Activated naive CD8-positive, alpha-beta T cell treated with anti-CD3 and anti-CD28 coated beads, Interleukin-2, amount 10 ng/mL, durations not matched to agents 7 days and 5 days (primary cell): ENCODE results near the gene IL16. TPM values are rescaled to one million over a fixed set of nuclear protein-coding genes. Genes with fewer than 3 reads are reported as not detected.

Source experiments
- ATAC-seq: fragments of 150-1000 bp; cut with Tn5 transposase; one replicate; pipeline ENCODE4 v1.10.0; 2021; ENCODE audit warnings: low read depth, moderate library complexity
- POLR2A ChIA-PET: fragments of 350-600 bp; sonication (Branson Sonifier 250); formaldehyde crosslinking; loops from one replicate; lab custom pipeline; 2021; ENCODE audit warnings: antibody characterized with exemption; lab: Charles Lee
- DNase-seq: peaks from one replicate; pipeline ENCODE4 v3.0.0; 2021
- H3K27ac Mint-ChIP-seq: one replicate; pipeline ENCODE4 v1.8.0; 2022; ENCODE audit warnings: mild to moderate bottlenecking, mixed read lengths
- H3K27me3 Mint-ChIP-seq: one replicate; pipeline ENCODE4 v1.8.0; 2022; ENCODE audit warnings: mild to moderate bottlenecking, moderate library complexity, mixed read lengths
- H3K36me3 Mint-ChIP-seq: one replicate; pipeline ENCODE4 v1.8.0; 2021; ENCODE audit warnings: mild to moderate bottlenecking, mixed read lengths
- H3K4me1 Mint-ChIP-seq: one replicate; pipeline ENCODE4 v1.8.0; 2021; ENCODE audit warnings: mixed read lengths
- H3K4me3 Mint-ChIP-seq: one replicate; pipeline ENCODE4 v1.8.0; 2022; ENCODE audit warnings: mild to moderate bottlenecking, moderate library complexity, mixed read lengths
- H3K9me3 Mint-ChIP-seq: one replicate; pipeline ENCODE4 v1.8.0; 2021; ENCODE audit warnings: mixed read lengths
- total RNA-seq, 2 experiments: library from RNA; stranded (reverse); gene quantifications; one replicate each; pipeline ENCODE4 v1.2.3, GENCODE V29; 2021

Gene IL16
- total RNA-seq, 2 experiments from 2014 or later, result 281 to 284 TPM

GRCh38 chr15:81182031-81182755 is 14.5 kb upstream of the IL16 start:
- no peaks in the 10 kb centered on the region for H3K36me3 Mint-ChIP-seq
- no peak overlapping the region for H3K27ac Mint-ChIP-seq
- no peak for DNase-seq
- peaks cover 11% of the 10 kb centered on the region for H3K4me1 Mint-ChIP-seq
- H3K27me3 Mint-ChIP-seq, result peaks cover 37% of the 10 kb centered on the region
- H3K9me3 Mint-ChIP-seq, result no peaks in the 10 kb centered on the region
- H3K4me3 Mint-ChIP-seq, result no peak overlapping the region
- POLR2A ChIA-PET, result no interaction called here
- ATAC-seq, result no peak

- Mint-ChIP-seq H3K36me3 (no peaks in the 10 kb centered on the region), H3K27ac (no peak overlapping the region), H3K4me1 (peaks cover 11% of the 10 kb centered on the region), H3K27me3 (peaks cover 38% of the 10 kb centered on the region), H3K4me3 (no peak overlapping the region), H3K9me3 (no peaks in the 10 kb centered on the region)
- POLR2A ChIA-PET, result no interaction called here
- no peak for ATAC-seq
- no peak for DNase-seq
Measured at GRCh38 chr15:81182756-81183438, 13.8 kb upstream of the IL16 start.

- no peaks in the 10 kb centered on the region for H3K9me3 Mint-ChIP-seq
- H3K4me3 Mint-ChIP-seq, result no peak overlapping the region
- no peak for DNase-seq
- H3K27ac Mint-ChIP-seq, result no peak overlapping the region
- no peak for ATAC-seq
- H3K27me3 Mint-ChIP-seq, result peaks cover 43% of the 10 kb centered on the region
- H3K36me3 Mint-ChIP-seq, result no peaks in the 10 kb centered on the region
- POLR2A ChIA-PET, result no interaction called here
- peaks cover 11% of the 10 kb centered on the region for H3K4me1 Mint-ChIP-seq
Measured at GRCh38 chr15:81183439-81183775, 13.3 kb upstream of the IL16 start.

GRCh38 chr15:81184188-81184587 is 12.5 kb upstream of the IL16 start:
- no peak overlapping the region for H3K4me3 Mint-ChIP-seq
- DNase-seq, result no peak
- POLR2A ChIA-PET, result no interaction called here

GRCh38 chr15:81185631-81186295 is 10.9 kb upstream of the IL16 start:
- ATAC-seq, result no peak
- no peaks in the 10 kb centered on the region for H3K36me3 Mint-ChIP-seq
- H3K4me3 Mint-ChIP-seq, result no peak overlapping the region
- no peak overlapping the region for H3K27ac Mint-ChIP-seq
- POLR2A ChIA-PET, result no interaction called here
- H3K27me3 Mint-ChIP-seq, result peaks cover 38% of the 10 kb centered on the region
- peaks cover 11% of the 10 kb centered on the region for H3K4me1 Mint-ChIP-seq
- DNase-seq, result no peak
- no peaks in the 10 kb centered on the region for H3K9me3 Mint-ChIP-seq

More at GRCh38 chr15:81184188-81184587, 12.5 kb upstream of the IL16 start:
- peaks cover 11% of the 10 kb centered on the region for H3K4me1 Mint-ChIP-seq
- no peaks in the 10 kb centered on the region for H3K9me3 Mint-ChIP-seq
- H3K27me3 Mint-ChIP-seq, result peaks cover 43% of the 10 kb centered on the region
- H3K36me3 Mint-ChIP-seq, result no peaks in the 10 kb centered on the region
- no peak overlapping the region for H3K27ac Mint-ChIP-seq
- peak; percentile 70 for ATAC-seq

GRCh38 chr15:81188354-81188753 is 8.3 kb upstream of the IL16 start:
- Mint-ChIP-seq H3K9me3 (no peaks in the 10 kb centered on the region), H3K27me3 (peaks cover 26% of the 10 kb centered on the region), H3K4me1 (peaks cover 9% of the 10 kb centered on the region), H3K27ac (no peak overlapping the region), H3K4me3 (no peak overlapping the region), H3K36me3 (no peaks in the 10 kb centered on the region)
- ATAC-seq, result no peak
- no peak for DNase-seq
- POLR2A ChIA-PET, result no interaction called here

- Mint-ChIP-seq H3K4me3 (no peak overlapping the region), H3K4me1 (no peaks in the 10 kb centered on the region), H3K27me3 (peaks cover 20% of the 10 kb centered on the region), H3K36me3 (no peaks in the 10 kb centered on the region), H3K27ac (no peak overlapping the region), H3K9me3 (no peaks in the 10 kb centered on the region)
- no peak for ATAC-seq
- POLR2A ChIA-PET, result no interaction called here
- no peak for DNase-seq
Measured at GRCh38 chr15:81189583-81190283, 6.9 kb upstream of the IL16 start.

GRCh38 chr15:81190922-81191507 is 5.7 kb upstream of the IL16 start:
- ATAC-seq (no peak), DNase-seq (no peak)
- POLR2A ChIA-PET, result no interaction called here
- Mint-ChIP-seq H3K4me3 (no peak overlapping the region), H3K4me1 (no peaks in the 10 kb centered on the region), H3K36me3 (no peaks in the 10 kb centered on the region), H3K9me3 (no peaks in the 10 kb centered on the region), H3K27me3 (peaks cover 22% of the 10 kb centered on the region), H3K27ac (no peak overlapping the region)

GRCh38 chr15:81191701-81192100 is 5.0 kb upstream of the IL16 start:
- ATAC-seq (no peak), DNase-seq (no peak)
- Mint-ChIP-seq H3K27ac (no peak overlapping the region), H3K36me3 (no peaks in the 10 kb centered on the region), H3K4me3 (no peak overlapping the region), H3K4me1 (no peaks in the 10 kb centered on the region), H3K9me3 (no peaks in the 10 kb centered on the region), H3K27me3 (peaks cover 20% of the 10 kb centered on the region)
- POLR2A ChIA-PET, result no interaction called here

GRCh38 chr15:81194723-81195122 is 2.0 kb upstream of the IL16 start:
- H3K4me1 Mint-ChIP-seq, result no peaks in the 10 kb centered on the region
- ATAC-seq (no peak), DNase-seq (no peak)
- H3K27me3 Mint-ChIP-seq, result peaks cover 19% of the 10 kb centered on the region
- H3K4me3 Mint-ChIP-seq, result no peak overlapping the region
- H3K36me3 Mint-ChIP-seq, result no peaks in the 10 kb centered on the region
- POLR2A ChIA-PET, result no interaction called here
- no peak overlapping the region for H3K27ac Mint-ChIP-seq
- H3K9me3 Mint-ChIP-seq, result no peaks in the 10 kb centered on the region

- POLR2A ChIA-PET, result no interaction called here
- no peak overlapping the region for H3K27ac Mint-ChIP-seq
- H3K36me3 Mint-ChIP-seq, result no peaks in the 10 kb centered on the region
- no peak overlapping the region for H3K4me3 Mint-ChIP-seq
- H3K4me1 Mint-ChIP-seq, result no peaks in the 10 kb centered on the region
- ATAC-seq (no peak), DNase-seq (no peak)
- H3K27me3 Mint-ChIP-seq, result peaks cover 19% of the 10 kb centered on the region
- no peaks in the 10 kb centered on the region for H3K9me3 Mint-ChIP-seq
Measured at GRCh38 chr15:81195339-81195864, 1.3 kb upstream of the IL16 start.

- no peak for ATAC-seq
- POLR2A ChIA-PET, result no interaction called here
- H3K36me3 Mint-ChIP-seq, result no peaks in the 10 kb centered on the region
- DNase-seq, result no peak
- H3K27ac Mint-ChIP-seq, result no peak overlapping the region
- no peaks in the 10 kb centered on the region for H3K4me1 Mint-ChIP-seq
- H3K27me3 Mint-ChIP-seq, result peaks cover 14% of the 10 kb centered on the region
- no peaks in the 10 kb centered on the region for H3K9me3 Mint-ChIP-seq
- no peak overlapping the region for H3K4me3 Mint-ChIP-seq
Measured at GRCh38 chr15:81197255-81197630, 564 bp downstream of the IL16 start.

- POLR2A ChIA-PET, result no interaction called here
- H3K27ac Mint-ChIP-seq, result no peak overlapping the region
Measured at GRCh38 chr15:81197688-81198281, 1.1 kb downstream of the IL16 start.

More at GRCh38 chr15:81197688-81198281, 1.1 kb downstream of the IL16 start:
- Mint-ChIP-seq H3K27me3 (peaks cover 14% of the 10 kb centered on the region), H3K4me1 (no peaks in the 10 kb centered on the region), H3K9me3 (no peaks in the 10 kb centered on the region), H3K36me3 (no peaks in the 10 kb centered on the region), H3K4me3 (no peak overlapping the region)
- DNase-seq (no peak), ATAC-seq (no peak)
